Measurements from ENCODE around the gene UIMC1.

The UIMC1 gene

DNA sequence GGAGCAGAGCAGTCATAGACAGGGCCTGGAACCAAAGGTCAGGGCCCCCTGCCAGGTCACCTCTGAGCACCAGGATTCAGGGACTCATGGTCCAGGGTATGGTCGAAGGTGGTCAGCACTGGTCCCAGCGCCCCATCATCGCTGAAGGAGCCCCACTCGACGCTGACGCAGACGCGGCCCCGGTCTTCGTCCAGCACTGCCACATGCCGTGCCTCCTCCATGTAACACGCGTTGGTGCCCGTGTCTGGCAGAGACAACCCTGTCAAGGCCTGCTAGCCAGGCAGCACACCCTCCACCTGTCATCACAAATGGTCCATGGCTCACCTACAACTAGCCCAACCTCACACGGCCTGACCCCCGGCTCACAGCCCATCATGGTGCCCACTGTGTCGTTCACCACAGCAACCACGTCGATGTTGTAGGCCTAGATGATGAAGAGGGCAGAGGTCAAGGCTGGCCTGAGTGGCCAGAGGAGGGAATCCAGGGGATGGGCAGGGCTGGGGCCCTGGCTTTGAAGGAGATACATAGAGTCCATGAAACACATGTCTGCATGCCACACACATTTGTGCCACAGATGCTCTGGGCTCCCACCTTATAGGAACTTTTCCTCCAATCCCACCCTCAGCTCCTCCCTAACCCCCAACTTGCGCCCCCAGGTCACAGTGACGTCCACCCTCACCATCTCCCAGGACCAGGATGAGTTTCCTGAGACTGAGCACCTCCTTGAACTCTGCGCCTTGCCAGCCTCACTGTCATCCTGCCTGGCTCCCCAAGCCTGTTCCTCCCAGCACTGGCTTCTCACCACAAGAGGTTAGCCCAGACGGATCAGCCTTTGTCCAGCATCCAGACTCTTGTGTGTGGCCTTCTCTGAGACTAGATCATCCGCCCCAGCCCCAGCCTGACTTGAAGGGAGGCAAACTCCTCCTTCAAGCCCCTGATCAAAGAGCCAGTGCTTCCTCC lies 117.0 kb downstream of the UIMC1 start (continued):
- TF ChIP-seq, protein P1, sequence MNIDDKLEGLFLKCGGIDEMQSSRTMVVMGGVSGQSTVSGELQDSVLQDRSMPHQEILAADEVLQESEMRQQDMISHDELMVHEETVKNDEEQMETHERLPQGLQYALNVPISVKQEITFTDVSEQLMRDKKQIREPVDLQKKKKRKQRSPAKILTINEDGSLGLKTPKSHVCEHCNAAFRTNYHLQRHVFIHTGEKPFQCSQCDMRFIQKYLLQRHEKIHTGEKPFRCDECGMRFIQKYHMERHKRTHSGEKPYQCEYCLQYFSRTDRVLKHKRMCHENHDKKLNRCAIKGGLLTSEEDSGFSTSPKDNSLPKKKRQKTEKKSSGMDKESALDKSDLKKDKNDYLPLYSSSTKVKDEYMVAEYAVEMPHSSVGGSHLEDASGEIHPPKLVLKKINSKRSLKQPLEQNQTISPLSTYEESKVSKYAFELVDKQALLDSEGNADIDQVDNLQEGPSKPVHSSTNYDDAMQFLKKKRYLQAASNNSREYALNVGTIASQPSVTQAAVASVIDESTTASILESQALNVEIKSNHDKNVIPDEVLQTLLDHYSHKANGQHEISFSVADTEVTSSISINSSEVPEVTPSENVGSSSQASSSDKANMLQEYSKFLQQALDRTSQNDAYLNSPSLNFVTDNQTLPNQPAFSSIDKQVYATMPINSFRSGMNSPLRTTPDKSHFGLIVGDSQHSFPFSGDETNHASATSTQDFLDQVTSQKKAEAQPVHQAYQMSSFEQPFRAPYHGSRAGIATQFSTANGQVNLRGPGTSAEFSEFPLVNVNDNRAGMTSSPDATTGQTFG (tag by site-specific recombination; IDR thresholded peaks at IDR 0.05; ENCODE audit: borderline replicate concordance), result no peak

DNA sequence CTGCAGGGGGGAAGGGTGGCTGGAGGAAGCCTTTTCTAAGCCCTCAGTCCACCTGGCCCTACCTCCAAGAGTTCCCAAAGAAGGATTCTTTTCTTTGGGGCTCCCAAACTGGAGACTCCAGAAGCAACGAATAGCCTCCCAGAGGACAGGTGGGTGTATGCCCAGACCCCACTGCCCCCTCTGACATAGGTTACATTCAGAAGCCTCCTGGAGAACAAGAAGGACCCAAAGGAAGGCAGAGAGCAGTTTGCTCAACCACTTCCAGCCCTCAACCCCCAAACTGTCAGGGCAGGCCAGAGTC lies 117.8 kb downstream of the UIMC1 start:
- POLR2A ChIA-PET, result no interaction called here
- Histone ChIP-seq H3K4me1 (ENCODE audit: control insufficient read depth, insufficient read depth, low read length) (no peaks in the 10 kb centered on the region), H3K9me3 (ENCODE audit: control insufficient read depth, insufficient read depth, low read depth, low read length) (no peaks in the 10 kb centered on the region), H3K27ac (ENCODE audit: extremely low read depth, low read depth, low read length) (no peak overlapping the region), H3K4me3 (ENCODE audit: low read depth, low read length) (no peak overlapping the region), H3K36me3 (ENCODE audit: control insufficient read depth in 2 of 2, insufficient read depth in 1 of 2, low read length in 2 of 2) (no peaks in the 10 kb centered on the region)
- CTCF ChIA-PET, result no interaction called here
- no peak for TF ChIP-seq ZNF830 (tag by site-specific recombination; IDR thresholded peaks at IDR 0.05; ENCODE audit: low read depth)
- no peak for TF ChIP-seq GFI1B (tag by site-specific recombination; IDR thresholded peaks at IDR 0.05)
- no peak for TF ChIP-seq ZSCAN16 (tag by site-specific recombination; IDR thresholded peaks at IDR 0.05)
- TF ChIP-seq, protein P2, sequence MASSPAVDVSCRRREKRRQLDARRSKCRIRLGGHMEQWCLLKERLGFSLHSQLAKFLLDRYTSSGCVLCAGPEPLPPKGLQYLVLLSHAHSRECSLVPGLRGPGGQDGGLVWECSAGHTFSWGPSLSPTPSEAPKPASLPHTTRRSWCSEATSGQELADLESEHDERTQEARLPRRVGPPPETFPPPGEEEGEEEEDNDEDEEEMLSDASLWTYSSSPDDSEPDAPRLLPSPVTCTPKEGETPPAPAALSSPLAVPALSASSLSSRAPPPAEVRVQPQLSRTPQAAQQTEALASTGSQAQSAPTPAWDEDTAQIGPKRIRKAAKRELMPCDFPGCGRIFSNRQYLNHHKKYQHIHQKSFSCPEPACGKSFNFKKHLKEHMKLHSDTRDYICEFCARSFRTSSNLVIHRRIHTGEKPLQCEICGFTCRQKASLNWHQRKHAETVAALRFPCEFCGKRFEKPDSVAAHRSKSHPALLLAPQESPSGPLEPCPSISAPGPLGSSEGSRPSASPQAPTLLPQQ (tag by site-specific recombination; IDR thresholded peaks at IDR 0.05), result no peak
- no peak for TF ChIP-seq ZNF426 (tag by site-specific recombination; IDR thresholded peaks at IDR 0.05)
- TF ChIP-seq ZNF174 (tag by site-specific recombination; IDR thresholded peaks at IDR 0.05), result no peak
- TF ChIP-seq, protein P3, sequence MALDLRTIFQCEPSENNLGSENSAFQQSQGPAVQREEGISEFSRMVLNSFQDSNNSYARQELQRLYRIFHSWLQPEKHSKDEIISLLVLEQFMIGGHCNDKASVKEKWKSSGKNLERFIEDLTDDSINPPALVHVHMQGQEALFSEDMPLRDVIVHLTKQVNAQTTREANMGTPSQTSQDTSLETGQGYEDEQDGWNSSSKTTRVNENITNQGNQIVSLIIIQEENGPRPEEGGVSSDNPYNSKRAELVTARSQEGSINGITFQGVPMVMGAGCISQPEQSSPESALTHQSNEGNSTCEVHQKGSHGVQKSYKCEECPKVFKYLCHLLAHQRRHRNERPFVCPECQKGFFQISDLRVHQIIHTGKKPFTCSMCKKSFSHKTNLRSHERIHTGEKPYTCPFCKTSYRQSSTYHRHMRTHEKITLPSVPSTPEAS (tag by site-specific recombination; IDR thresholded peaks at IDR 0.05), result no peak
- no peak for TF ChIP-seq ZNF112 (tag by site-specific recombination; IDR thresholded peaks at IDR 0.05)
- TF ChIP-seq ZBTB20 (tag by site-specific recombination; IDR thresholded peaks at IDR 0.05), result no peak
- TF ChIP-seq ZNF677 (tag by site-specific recombination; IDR thresholded peaks at IDR 0.05), result no peak
- TF ChIP-seq ZNF223 (tag by site-specific recombination; IDR thresholded peaks at IDR 0.05), result no peak
- TF ChIP-seq ZNF529 (tag by site-specific recombination; IDR thresholded peaks at IDR 0.05; ENCODE audit: insufficient replicate concordance), result no peak

DNA sequence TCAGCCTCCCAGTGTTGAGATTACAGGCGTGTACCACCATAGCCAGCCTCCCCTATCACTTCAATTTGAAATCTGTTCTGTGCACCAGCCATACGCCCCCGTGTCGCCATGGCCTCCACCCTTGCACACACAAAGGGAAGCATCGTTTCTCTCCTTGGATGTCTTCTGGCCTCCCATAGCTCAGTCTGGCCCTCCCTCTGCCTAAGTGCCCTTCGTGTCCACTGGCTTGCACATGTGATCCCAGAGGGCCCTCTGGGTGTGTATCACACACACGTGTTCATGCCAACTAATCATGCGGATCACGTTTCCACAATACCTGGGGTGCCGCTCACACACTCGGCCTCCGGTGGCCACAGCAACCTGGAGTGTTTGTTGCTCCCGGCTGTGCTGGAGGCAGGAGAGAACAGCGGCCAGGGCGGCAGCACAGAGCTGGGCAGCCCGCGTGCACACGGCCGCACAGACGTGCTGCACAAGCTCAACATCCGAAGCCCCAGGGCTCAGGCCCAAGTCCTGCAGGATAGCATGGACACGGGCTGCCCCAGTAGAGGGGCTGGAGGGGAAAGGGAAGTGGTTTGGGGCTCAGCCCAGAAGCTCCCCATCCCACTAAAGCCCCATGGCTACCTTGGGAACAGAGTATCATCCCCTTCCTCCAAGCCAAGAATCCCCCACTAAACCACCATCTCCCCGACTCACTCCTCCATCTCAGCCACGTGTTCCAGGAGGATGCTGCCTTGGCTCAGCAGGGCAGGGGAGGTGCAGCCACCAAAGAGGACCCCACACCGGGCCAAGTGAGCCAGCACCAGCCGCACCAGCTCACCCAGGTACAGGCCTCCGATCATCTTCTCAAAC lies 118.3 kb downstream of the UIMC1 start:
- no peak for TF ChIP-seq ZSCAN30 (tag by site-specific recombination; IDR thresholded peaks at IDR 0.05)
- no peak for TF ChIP-seq ZNF140 (tag by site-specific recombination; IDR thresholded peaks at IDR 0.05)
- TF ChIP-seq, protein P4, sequence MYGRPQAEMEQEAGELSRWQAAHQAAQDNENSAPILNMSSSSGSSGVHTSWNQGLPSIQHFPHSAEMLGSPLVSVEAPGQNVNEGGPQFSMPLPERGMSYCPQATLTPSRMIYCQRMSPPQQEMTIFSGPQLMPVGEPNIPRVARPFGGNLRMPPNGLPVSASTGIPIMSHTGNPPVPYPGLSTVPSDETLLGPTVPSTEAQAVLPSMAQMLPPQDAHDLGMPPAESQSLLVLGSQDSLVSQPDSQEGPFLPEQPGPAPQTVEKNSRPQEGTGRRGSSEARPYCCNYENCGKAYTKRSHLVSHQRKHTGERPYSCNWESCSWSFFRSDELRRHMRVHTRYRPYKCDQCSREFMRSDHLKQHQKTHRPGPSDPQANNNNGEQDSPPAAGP (tag by site-specific recombination; IDR thresholded peaks at IDR 0.05), result no peak
- TF ChIP-seq ZNF654 (tag by site-specific recombination; IDR thresholded peaks at IDR 0.05; ENCODE audit: low read depth), result no peak
- no peak for TF ChIP-seq ZNF529 (tag by site-specific recombination; IDR thresholded peaks at IDR 0.05; ENCODE audit: insufficient replicate concordance)
- H3K27ac ChIP-seq (ENCODE audit: extremely low read depth, low read depth, low read length), result no peak overlapping the region
- H3K36me3 ChIP-seq (ENCODE audit: control insufficient read depth in 2 of 2, insufficient read depth in 1 of 2, low read length in 2 of 2), result no peaks in the 10 kb centered on the region
- no peaks in the 10 kb centered on the region for H3K4me1 ChIP-seq (ENCODE audit: control insufficient read depth, insufficient read depth, low read length)
- ChIA-PET POLR2A (no interaction called here), CTCF (no interaction called here)
- no peak overlapping the region for H3K4me3 ChIP-seq (ENCODE audit: low read depth, low read length)
- H3K9me3 ChIP-seq (ENCODE audit: control insufficient read depth, insufficient read depth, low read depth, low read length), result no peaks in the 10 kb centered on the region

All from HEK293 (cell line).